Uterus (tissue), 4 donors: ENCODE results near the gene IL3. TPM values are rescaled to one million over a fixed set of nuclear protein-coding genes. Genes with fewer than 3 reads are reported as not detected.

ENCODE experiments used
- DNase-seq, 2 donors: peaks; one replicate each; pipeline ENCODE4 v3.0.0-alpha.2; 2019 to 2020
- H3K27ac ChIP-seq, 2 donors: fragments of 200-600 bp; sonication (generic); 1 replicate in 1 of 2; 2 replicates in 1 of 2; pipeline ENCODE4 v1.5.1; 2016 to 2018
- H3K27me3 ChIP-seq, 2 donors: fragments of 200-600 bp; sonication (generic); one replicate each; pipeline ENCODE4 v1.5.1; 2018 to 2019; ENCODE audit warnings: control low read depth in 1 of 2
- H3K36me3 ChIP-seq, 2 donors: fragments of 200-600 bp; sonication (generic); one replicate each; pipeline ENCODE4 v1.5.1; 2019; ENCODE audit warnings: control low read depth in 1 of 2
- H3K4me1 ChIP-seq, 2 donors: fragments of 200-600 bp; sonication (generic); one replicate each; pipeline ENCODE4 v1.5.1; 2018 to 2019; ENCODE audit warnings: control low read depth in 1 of 2
- H3K4me3 ChIP-seq, 2 donors: fragments of 200-600 bp; sonication (generic); 1 replicate in 1 of 2; 2 replicates in 1 of 2; pipeline ENCODE4 v1.5.1; 2018 to 2019; ENCODE audit warnings: mild to moderate bottlenecking in 1 of 2
- H3K9me3 ChIP-seq, 2 donors: fragments of 200-600 bp; sonication (generic); one replicate each; pipeline ENCODE4 v1.5.1; 2019; ENCODE audit warnings: control low read depth in 1 of 2
- CTCF ChIP-seq, 4 experiments: fragments of 200-600 bp in 2 of 4; fragments of 450-650 bp in 2 of 4; sonication (generic) in 2 of 4; IDR thresholded peaks; one replicate each; pipeline ENCODE4 v1.5.1; 2016 to 2019; ENCODE audit warnings: antibody characterized with exemption in 4 of 4, mild to moderate bottlenecking in 2 of 4, moderate library complexity in 1 of 4
- POLR2A ChIP-seq, 2 donors: fragments of 450-650 bp; IDR thresholded peaks; one replicate each; pipeline ENCODE4 v1.6.1; 2016; ENCODE audit warnings: antibody characterized with exemption in 2 of 2, mild to moderate bottlenecking in 1 of 2, moderate library complexity in 1 of 2
- intact Hi-C: fragments of 100-400 bp; cut with DNase I; formaldehyde crosslinking; loops from one replicate; pipeline ENCODE4 v1.15.1; 2023; ENCODE audit warnings: low total_unique reads
- total RNA-seq, 4 donors: library from RNA; depleted of rRNA in 3 of 4; stranded (reverse); fragments of >200 nt in 3 of 4; gene quantifications; one replicate each; pipeline versions ENCODE4 v1.1.0 to v1.2.4, GENCODE V29; 2014 to 2023
- donor health status: DM: yes; HTN: yes; CAD: no.

IL3 gene
- total RNA-seq, 4 donors from 2014 or later = not detected

- DNase-seq = no peak
- Histone ChIP-seq H3K27me3 (no peaks in the 10 kb centered on the region), H3K4me1 (no peaks in the 10 kb centered on the region), H3K36me3 (no peaks in the 10 kb centered on the region), H3K4me3 (no peak overlapping the region), H3K9me3 (no peaks in the 10 kb centered on the region), H3K27ac (no peak overlapping the region)
- intact Hi-C loops = no loop called here
- TF ChIP-seq POLR2A (IDR thresholded peaks at IDR 0.05) (no peak), CTCF (IDR thresholded peaks at IDR 0.05) (no peak)
Measured at GRCh38 chr5:132087176-132087575, 26.7 kb downstream of the IL3 start.

- Histone ChIP-seq H3K4me1 (no peaks in the 10 kb centered on the region), H3K27ac (no peak overlapping the region), H3K4me3 (no peak overlapping the region), H3K27me3 (no peaks in the 10 kb centered on the region), H3K36me3 (no peaks in the 10 kb centered on the region), H3K9me3 (no peaks in the 10 kb centered on the region)
- no peak for DNase-seq
- no peak for TF ChIP-seq POLR2A (IDR thresholded peaks at IDR 0.05)
- intact Hi-C loops = no loop called here
Measured at GRCh38 chr5:132087661-132088060, 27.2 kb downstream of the IL3 start.

- no peaks in the 10 kb centered on the region for H3K27me3 ChIP-seq
- no peaks in the 10 kb centered on the region for H3K4me1 ChIP-seq
- no peaks in the 10 kb centered on the region for H3K36me3 ChIP-seq
- H3K9me3 ChIP-seq = no peaks in the 10 kb centered on the region
- no peak overlapping the region for H3K4me3 ChIP-seq
- intact Hi-C loops = no loop called here
- TF ChIP-seq CTCF (IDR thresholded peaks at IDR 0.05) (no peak), POLR2A (IDR thresholded peaks at IDR 0.05) (no peak)
- no peak for DNase-seq
- no peak overlapping the region for H3K27ac ChIP-seq
Measured at GRCh38 chr5:132089363-132089762, 28.9 kb downstream of the IL3 start.

GRCh38 chr5:132090107-132090506 lies 29.7 kb downstream of the IL3 start:
- TF ChIP-seq CTCF (IDR thresholded peaks at IDR 0.05) = no peak
- TF ChIP-seq POLR2A (IDR thresholded peaks at IDR 0.05) = no peak
- Histone ChIP-seq H3K27me3 (no peaks in the 10 kb centered on the region), H3K4me3 (no peak overlapping the region), H3K27ac (no peak overlapping the region), H3K4me1 (no peaks in the 10 kb centered on the region), H3K9me3 (no peaks in the 10 kb centered on the region), H3K36me3 (no peaks in the 10 kb centered on the region)
- no peak for DNase-seq
- intact Hi-C loops = no loop called here

- no peak overlapping the region for H3K27ac ChIP-seq
- TF ChIP-seq POLR2A (IDR thresholded peaks at IDR 0.05) = no peak
- no peak for TF ChIP-seq CTCF (IDR thresholded peaks at IDR 0.05)
- no peaks in the 10 kb centered on the region for H3K27me3 ChIP-seq
- no peaks in the 10 kb centered on the region for H3K36me3 ChIP-seq
- no peak overlapping the region for H3K4me3 ChIP-seq
- no peaks in the 10 kb centered on the region for H3K4me1 ChIP-seq
- DNase-seq = no peak
- intact Hi-C loops = no loop called here
- H3K9me3 ChIP-seq = no peaks in the 10 kb centered on the region
Measured at GRCh38 chr5:132093271-132093670, 32.8 kb downstream of the IL3 start.

- H3K4me3 ChIP-seq = no peak overlapping the region
- H3K4me1 ChIP-seq = no peaks in the 10 kb centered on the region
- no peak overlapping the region for H3K27ac ChIP-seq
- TF ChIP-seq CTCF (IDR thresholded peaks at IDR 0.05) (no peak), POLR2A (IDR thresholded peaks at IDR 0.05) (no peak)
- H3K36me3 ChIP-seq = no peaks in the 10 kb centered on the region
- DNase-seq = no peak
- no peaks in the 10 kb centered on the region for H3K9me3 ChIP-seq
- no peaks in the 10 kb centered on the region for H3K27me3 ChIP-seq
- intact Hi-C loops = no loop called here
Measured at GRCh38 chr5:132094393-132095076, 34.1 kb downstream of the IL3 start.
